Measurements from ENCODE around the gene FMN1.

The FMN1 gene

DNA sequence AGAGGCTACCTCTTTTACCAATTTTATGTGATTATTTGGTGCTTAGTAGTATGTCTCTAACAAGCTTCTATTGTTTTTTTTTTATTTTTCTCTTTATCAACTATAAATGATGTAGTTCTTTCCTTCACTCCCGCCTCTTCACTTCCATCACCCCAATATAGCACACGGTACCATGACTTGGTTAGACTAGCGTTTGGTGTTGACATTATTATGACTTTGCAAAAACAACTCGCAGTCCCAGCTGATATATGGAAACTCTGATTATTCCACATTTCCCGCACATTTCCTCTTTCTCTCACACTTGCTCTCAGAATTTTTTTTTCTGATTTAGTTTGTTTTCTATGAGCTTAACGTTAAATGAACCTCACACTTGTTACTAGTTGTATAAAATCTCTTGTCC, 314.5 kb downstream of the FMN1 start:
- Histone ChIP-seq H3K4me3 (ENCODE audit: low read length) (no peak overlapping the region), H3K9me2 (replicated peaks; ENCODE audit: control insufficient read depth, low read length) (no peaks in the 10 kb centered on the region), H4K20me1 (ENCODE audit: control insufficient read depth, insufficient read depth, low read depth, low read length) (no peaks in the 10 kb centered on the region), H3K36me3 (ENCODE audit: control insufficient read depth, low read length) (no peaks in the 10 kb centered on the region), H3F3A (ENCODE audit: control insufficient read depth, insufficient read depth) (no peaks in the 10 kb centered on the region), H3K9me3 (ENCODE audit: control insufficient read depth, insufficient read depth, low read length) (no peaks in the 10 kb centered on the region), H3K4me2 (ENCODE audit: low read length) (no peak overlapping the region), H3K27me3 (ENCODE audit: control insufficient read depth, low read length) (peaks cover 2% of the 10 kb centered on the region; the same call in 1 of the 2 replicates), H3K4me1 (ENCODE audit: control insufficient read depth, low read length) (no peaks in the 10 kb centered on the region), H3K27ac (ENCODE audit: low read depth, low read length) (no peak overlapping the region), H3K79me2 (ENCODE audit: control insufficient read depth, low read length) (no peaks in the 10 kb centered on the region)
- TF ChIP-seq EZH2phosphoT487 (IDR thresholded peaks at IDR 0.05; ENCODE audit: borderline replicate concordance, low read length) = no peak
- TF ChIP-seq, protein P1, sequence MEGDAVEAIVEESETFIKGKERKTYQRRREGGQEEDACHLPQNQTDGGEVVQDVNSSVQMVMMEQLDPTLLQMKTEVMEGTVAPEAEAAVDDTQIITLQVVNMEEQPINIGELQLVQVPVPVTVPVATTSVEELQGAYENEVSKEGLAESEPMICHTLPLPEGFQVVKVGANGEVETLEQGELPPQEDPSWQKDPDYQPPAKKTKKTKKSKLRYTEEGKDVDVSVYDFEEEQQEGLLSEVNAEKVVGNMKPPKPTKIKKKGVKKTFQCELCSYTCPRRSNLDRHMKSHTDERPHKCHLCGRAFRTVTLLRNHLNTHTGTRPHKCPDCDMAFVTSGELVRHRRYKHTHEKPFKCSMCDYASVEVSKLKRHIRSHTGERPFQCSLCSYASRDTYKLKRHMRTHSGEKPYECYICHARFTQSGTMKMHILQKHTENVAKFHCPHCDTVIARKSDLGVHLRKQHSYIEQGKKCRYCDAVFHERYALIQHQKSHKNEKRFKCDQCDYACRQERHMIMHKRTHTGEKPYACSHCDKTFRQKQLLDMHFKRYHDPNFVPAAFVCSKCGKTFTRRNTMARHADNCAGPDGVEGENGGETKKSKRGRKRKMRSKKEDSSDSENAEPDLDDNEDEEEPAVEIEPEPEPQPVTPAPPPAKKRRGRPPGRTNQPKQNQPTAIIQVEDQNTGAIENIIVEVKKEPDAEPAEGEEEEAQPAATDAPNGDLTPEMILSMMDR (IDR thresholded peaks at IDR 0.05; ENCODE audit: low read depth, low read length, poor library complexity, severe bottlenecking) = no peak

DNA sequence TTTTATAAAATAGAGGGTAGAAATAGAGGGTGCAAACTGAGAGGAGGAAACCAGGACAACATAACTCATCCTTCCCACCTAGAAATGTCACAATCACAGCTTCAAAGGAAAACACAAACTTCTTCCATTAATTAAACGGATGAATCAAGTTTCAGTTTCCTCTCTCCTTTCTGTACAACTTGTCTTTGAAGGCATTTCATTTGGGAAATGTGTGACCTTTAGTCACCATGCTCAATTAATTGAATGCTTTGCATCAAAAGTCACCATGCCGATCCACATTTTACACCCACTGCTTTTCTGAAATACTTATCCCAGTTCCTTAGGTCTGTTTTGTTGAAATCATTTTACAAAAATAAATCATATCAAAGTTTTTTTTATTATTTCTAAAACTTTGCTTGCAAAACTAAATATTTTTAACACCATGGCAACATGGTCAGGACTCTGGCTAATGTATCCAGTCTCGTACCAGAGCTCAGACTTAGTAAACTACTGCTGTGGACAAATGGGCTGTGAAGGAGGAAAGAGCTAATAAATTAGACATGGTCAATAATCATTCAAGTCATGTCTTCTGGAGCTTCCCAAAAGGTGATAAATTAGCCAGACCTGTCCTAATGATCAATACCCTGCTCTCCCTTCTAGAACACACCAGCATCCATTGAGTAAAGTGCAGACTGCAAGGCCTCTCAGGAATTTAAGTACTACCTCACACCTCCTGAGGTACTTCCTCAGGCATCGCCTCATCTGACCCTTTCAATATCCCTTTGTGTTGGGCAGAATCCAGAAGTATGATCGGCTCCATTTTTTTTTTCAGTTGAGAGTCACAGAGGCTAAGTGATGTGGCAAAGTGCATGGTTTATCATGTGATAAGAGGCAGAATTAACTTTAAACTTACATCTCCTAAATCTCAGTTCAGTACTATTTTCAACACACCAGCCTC, 315.4 kb downstream of the FMN1 start:
- Histone ChIP-seq H3F3A (ENCODE audit: control insufficient read depth, insufficient read depth) (no peaks in the 10 kb centered on the region), H3K36me3 (ENCODE audit: control insufficient read depth, low read length) (no peaks in the 10 kb centered on the region), H3K9me3 (ENCODE audit: control insufficient read depth, insufficient read depth, low read length) (no peaks in the 10 kb centered on the region), H3K27me3 (ENCODE audit: control insufficient read depth, low read length) (peaks cover 2% of the 10 kb centered on the region; the same call in 1 of the 2 replicates), H3K4me3 (ENCODE audit: low read length) (no peak overlapping the region), H3K9me2 (replicated peaks; ENCODE audit: control insufficient read depth, low read length) (no peaks in the 10 kb centered on the region), H3K4me1 (ENCODE audit: control insufficient read depth, low read length) (no peaks in the 10 kb centered on the region), H3K27ac (ENCODE audit: low read depth, low read length) (no peak overlapping the region), H3K4me2 (ENCODE audit: low read length) (no peak overlapping the region), H4K20me1 (ENCODE audit: control insufficient read depth, insufficient read depth, low read depth, low read length) (no peaks in the 10 kb centered on the region), H3K79me2 (ENCODE audit: control insufficient read depth, low read length) (no peaks in the 10 kb centered on the region)
- TF ChIP-seq, protein P1 (IDR thresholded peaks at IDR 0.05; ENCODE audit: low read depth, low read length, poor library complexity, severe bottlenecking) = no peak
- TF ChIP-seq EZH2phosphoT487 (IDR thresholded peaks at IDR 0.05; ENCODE audit: borderline replicate concordance, low read length) = no peak

DNA sequence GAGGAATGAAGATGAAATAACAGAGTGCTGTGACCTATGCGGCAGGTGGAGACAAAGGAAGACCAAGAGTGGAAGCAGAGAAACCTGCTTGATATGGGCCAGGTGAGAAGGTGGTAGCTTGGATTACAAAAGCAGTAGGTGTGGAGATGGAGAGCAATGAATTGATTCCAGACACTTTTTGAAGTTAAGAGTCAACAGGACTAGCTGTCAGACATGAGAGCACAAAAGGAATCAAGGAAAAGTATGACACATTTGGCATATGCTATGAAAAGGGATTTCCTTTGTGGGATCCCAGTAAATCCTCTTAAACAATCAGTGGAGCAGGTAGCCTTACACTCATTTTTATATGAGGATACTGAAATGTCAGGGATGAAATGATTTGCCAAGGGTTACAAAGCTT, 316.2 kb downstream of the FMN1 start:
- Histone ChIP-seq H3K79me2 (ENCODE audit: control insufficient read depth, low read length) (no peaks in the 10 kb centered on the region), H3K9me3 (ENCODE audit: control insufficient read depth, insufficient read depth, low read length) (no peaks in the 10 kb centered on the region), H3K4me1 (ENCODE audit: control insufficient read depth, low read length) (no peaks in the 10 kb centered on the region), H3K27me3 (ENCODE audit: control insufficient read depth, low read length) (peaks cover 2% of the 10 kb centered on the region; the same call in 1 of the 2 replicates), H4K20me1 (ENCODE audit: control insufficient read depth, insufficient read depth, low read depth, low read length) (no peaks in the 10 kb centered on the region), H3F3A (ENCODE audit: control insufficient read depth, insufficient read depth) (no peaks in the 10 kb centered on the region), H3K9me2 (replicated peaks; ENCODE audit: control insufficient read depth, low read length) (no peaks in the 10 kb centered on the region), H3K4me3 (ENCODE audit: low read length) (no peak overlapping the region), H3K36me3 (ENCODE audit: control insufficient read depth, low read length) (no peaks in the 10 kb centered on the region), H3K27ac (ENCODE audit: low read depth, low read length) (no peak overlapping the region), H3K4me2 (ENCODE audit: low read length) (no peak overlapping the region)
- TF ChIP-seq EZH2phosphoT487 (IDR thresholded peaks at IDR 0.05; ENCODE audit: borderline replicate concordance, low read length) = no peak
- TF ChIP-seq, protein P1 (IDR thresholded peaks at IDR 0.05; ENCODE audit: low read depth, low read length, poor library complexity, severe bottlenecking) = no peak

Measured in DOHH2 (cell line).